IPS-15b (cell line): ENCODE measurements around the gene COL23A1.

Experiments
- H3K27me3 ChIP-seq: one replicate; pipeline ENCODE4 v1.6.1; 2013; ENCODE audit warnings: low read length; ENCODE audit not compliant: control insufficient read depth, insufficient read depth
- H3K36me3 ChIP-seq: one replicate; pipeline ENCODE4 v1.6.1; 2013; ENCODE audit warnings: low read length; ENCODE audit not compliant: control insufficient read depth, insufficient read depth
- H3K4me1 ChIP-seq: one replicate; pipeline ENCODE4 v1.6.1; 2013; ENCODE audit warnings: mild to moderate bottlenecking, low read length; ENCODE audit not compliant: control insufficient read depth, insufficient read depth
- H3K4me3 ChIP-seq: one replicate; pipeline ENCODE4 v1.5.1; 2013; ENCODE audit warnings: low read depth, low read length
- H3K9ac ChIP-seq: one replicate; pipeline ENCODE4 v1.6.1; 2013; ENCODE audit warnings: low read depth, mild to moderate bottlenecking, low read length
- H3K9me3 ChIP-seq: one replicate; pipeline ENCODE4 v1.6.1; 2013; ENCODE audit warnings: mild to moderate bottlenecking, low read length; ENCODE audit not compliant: control insufficient read depth, insufficient read depth

COL23A1 gene

GRCh38 chr5:178288401-178289368, 301.5 kb downstream of the COL23A1 start:
- Histone ChIP-seq H3K9me3 (no peaks in the 10 kb centered on the region), H3K9ac (no peak overlapping the region), H3K27me3 (no peaks in the 10 kb centered on the region), H3K36me3 (no peaks in the 10 kb centered on the region), H3K4me3 (no peak overlapping the region), H3K4me1 (no peaks in the 10 kb centered on the region)

DNA sequence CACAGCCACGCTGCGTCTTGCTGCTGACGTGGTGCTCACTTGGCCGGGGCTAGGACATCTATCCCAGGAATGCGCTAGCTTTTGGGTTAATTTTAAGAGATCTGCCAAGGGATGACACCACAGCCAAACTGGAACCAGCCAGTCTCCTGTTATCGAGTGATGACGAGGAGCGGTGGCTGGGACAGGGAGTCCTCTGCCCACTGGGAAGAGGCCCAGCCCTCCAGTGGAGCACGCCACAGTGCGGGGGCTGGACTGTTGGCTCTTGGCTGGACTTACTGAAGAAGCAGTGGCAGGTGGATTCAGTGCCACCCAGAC, 302.4 kb downstream of the COL23A1 start:
- Histone ChIP-seq H3K9me3 (no peaks in the 10 kb centered on the region), H3K9ac (no peak overlapping the region), H3K4me3 (no peak overlapping the region), H3K27me3 (no peaks in the 10 kb centered on the region), H3K36me3 (no peaks in the 10 kb centered on the region), H3K4me1 (no peaks in the 10 kb centered on the region)

GRCh38 chr5:178287091-178287790, 303.0 kb downstream of the COL23A1 start:
- no peak overlapping the region for H3K9ac ChIP-seq
- H3K27me3 ChIP-seq: no peaks in the 10 kb centered on the region
- no peaks in the 10 kb centered on the region for H3K4me1 ChIP-seq
- no peak overlapping the region for H3K4me3 ChIP-seq
- H3K36me3 ChIP-seq: no peaks in the 10 kb centered on the region
- no peaks in the 10 kb centered on the region for H3K9me3 ChIP-seq

DNA sequence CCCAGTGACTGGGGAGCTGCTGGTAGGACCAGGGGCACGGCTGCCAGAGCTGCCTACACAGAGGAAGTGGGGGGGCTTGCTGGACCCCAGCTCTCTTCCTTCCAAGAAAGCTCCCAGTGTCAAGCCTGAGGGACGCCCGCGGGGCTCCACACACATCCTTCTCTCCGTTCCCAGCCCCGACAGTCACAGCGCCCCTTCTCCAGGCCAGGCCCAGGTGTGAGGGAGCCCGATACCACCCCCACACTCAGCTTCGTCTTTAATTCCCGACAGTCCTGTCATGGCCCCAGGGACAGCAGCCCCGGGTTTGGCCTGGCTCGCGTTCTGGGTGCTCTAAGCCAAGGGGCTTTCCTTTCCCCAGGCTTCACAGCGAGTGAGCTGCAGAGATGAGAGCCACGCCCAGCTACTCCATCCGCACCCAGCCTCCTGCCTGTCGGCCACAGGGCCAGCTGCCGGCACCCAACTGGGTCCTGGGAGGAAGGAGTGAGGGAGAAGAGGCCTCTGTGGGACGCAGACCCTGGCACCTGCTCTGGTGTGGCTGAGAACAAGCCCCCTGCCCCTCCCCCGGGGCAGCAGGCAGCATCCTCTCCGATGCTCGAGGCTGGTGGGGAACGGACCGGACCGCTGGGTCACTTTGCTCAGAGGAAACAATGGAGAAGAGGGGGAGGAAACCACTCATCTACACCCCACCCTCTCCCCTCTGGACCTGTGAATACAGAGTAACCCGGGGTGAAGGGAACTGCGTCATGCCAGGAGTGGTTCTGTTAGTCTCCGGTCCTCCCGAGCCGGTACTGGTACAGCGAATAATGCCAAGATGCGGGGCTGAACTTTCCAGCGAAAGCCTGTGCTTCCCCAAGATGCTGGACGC, 303.7 kb downstream of the COL23A1 start:
- Histone ChIP-seq H3K4me1 (no peaks in the 10 kb centered on the region), H3K9me3 (no peaks in the 10 kb centered on the region), H3K36me3 (no peaks in the 10 kb centered on the region), H3K27me3 (no peaks in the 10 kb centered on the region), H3K4me3 (no peak overlapping the region), H3K9ac (no peak overlapping the region)

DNA sequence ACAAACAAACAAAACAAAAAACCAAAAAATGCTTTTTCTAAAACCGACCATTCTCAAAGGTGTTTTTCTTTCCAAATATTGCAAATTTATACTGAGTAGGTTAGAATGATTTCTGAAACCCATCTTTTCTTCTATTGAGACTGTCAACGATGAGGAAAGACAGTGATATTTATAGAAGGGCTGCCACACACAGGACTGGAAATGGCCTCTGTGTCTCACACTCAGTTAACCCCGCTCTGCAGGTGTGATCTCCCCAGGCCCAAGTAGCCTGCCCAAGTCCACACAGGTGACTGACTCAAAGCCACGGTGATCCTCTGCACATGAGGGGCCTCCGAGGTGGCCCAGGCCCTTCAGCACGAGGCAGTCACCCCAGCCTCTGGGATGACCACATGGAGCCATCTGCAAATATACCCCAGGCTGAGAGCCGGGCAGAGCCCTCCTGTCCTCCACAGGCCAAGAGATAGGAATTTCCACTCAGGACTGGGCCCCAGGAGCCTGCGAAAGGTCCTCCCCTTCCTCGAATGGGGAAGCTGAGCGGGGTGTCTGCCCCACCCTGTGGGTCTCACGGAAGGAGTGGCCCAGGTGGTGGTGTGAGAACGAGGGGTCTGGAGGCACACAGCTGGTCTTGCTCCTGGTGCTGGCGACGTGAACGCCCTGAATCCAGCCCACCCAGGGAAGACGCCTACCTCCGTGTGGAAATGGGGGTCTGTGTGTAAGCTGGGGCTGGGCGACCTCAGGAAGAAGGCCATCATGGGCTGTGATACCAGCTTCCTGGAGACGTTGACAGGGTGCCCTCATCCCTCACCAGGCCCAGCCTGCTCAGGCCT, 304.6 kb downstream of the COL23A1 start:
- Histone ChIP-seq H3K4me1 (no peaks in the 10 kb centered on the region), H3K9ac (no peak overlapping the region), H3K36me3 (no peaks in the 10 kb centered on the region), H3K27me3 (no peaks in the 10 kb centered on the region), H3K4me3 (no peak overlapping the region), H3K9me3 (no peaks in the 10 kb centered on the region)

- Histone ChIP-seq H3K9ac (no peak overlapping the region), H3K27me3 (no peaks in the 10 kb centered on the region), H3K9me3 (no peaks in the 10 kb centered on the region), H3K36me3 (no peaks in the 10 kb centered on the region), H3K4me3 (no peak overlapping the region), H3K4me1 (no peaks in the 10 kb centered on the region)
These were observed 305.2 kb downstream of the COL23A1 start for GRCh38 chr5:178284996-178285395.

DNA sequence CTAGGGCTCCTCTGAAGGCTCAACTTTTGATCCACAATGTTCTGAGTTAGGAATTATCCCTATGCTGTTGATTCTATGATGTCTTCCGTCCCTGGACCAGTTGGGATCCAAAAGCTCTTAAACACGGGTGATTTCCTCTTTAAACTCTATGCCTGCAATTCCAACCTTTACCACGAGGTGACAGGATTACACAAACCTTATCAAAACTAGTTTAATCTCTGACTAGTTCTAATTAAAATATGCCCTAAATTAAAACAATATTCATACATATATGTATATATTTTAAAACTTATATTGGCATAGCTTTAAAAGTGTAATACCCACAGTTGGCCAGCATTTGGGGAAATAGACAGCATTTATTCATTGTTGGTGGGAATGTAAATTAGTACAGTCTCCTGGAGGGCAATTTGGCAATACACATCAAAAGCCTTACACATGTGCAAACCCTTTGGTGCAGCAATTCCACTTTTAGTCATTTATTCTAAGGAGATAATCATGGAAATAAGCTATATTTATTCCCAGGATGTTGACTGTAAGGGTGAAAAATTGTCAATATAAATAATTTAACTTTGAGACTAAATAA, 306.0 kb downstream of the COL23A1 start:
- Histone ChIP-seq H3K9me3 (no peaks in the 10 kb centered on the region), H3K4me1 (no peaks in the 10 kb centered on the region), H3K36me3 (no peaks in the 10 kb centered on the region), H3K4me3 (no peak overlapping the region), H3K27me3 (no peaks in the 10 kb centered on the region), H3K9ac (no peak overlapping the region)

DNA sequence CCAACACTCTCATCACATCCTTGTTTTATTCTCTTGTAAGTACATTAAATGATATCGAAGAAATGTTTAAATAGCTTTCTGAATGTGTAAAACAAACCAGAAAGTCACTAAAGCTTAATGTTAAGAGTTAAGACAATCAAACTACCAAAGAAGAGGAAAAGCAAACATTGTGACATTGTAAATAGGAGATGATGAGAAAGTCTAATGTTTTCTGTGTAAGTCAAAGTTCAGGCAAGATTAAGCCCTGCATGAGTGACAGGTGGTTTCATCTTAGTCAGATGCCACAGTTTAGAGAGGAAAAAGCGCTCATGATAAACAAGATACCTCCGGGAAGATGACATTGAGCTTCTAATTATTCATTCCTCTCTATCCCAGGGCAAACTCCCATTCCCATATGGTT, 306.7 kb downstream of the COL23A1 start:
- Histone ChIP-seq H3K4me1 (no peaks in the 10 kb centered on the region), H3K9ac (no peak overlapping the region), H3K27me3 (no peaks in the 10 kb centered on the region), H3K9me3 (no peaks in the 10 kb centered on the region), H3K4me3 (no peak overlapping the region), H3K36me3 (no peaks in the 10 kb centered on the region)

- no peak overlapping the region for H3K9ac ChIP-seq
- no peaks in the 10 kb centered on the region for H3K27me3 ChIP-seq
- H3K4me1 ChIP-seq: no peaks in the 10 kb centered on the region
- no peak overlapping the region for H3K4me3 ChIP-seq
- no peaks in the 10 kb centered on the region for H3K9me3 ChIP-seq
- H3K36me3 ChIP-seq: no peaks in the 10 kb centered on the region
These were observed 307.8 kb downstream of the COL23A1 start for GRCh38 chr5:178282391-178282790.

DNA sequence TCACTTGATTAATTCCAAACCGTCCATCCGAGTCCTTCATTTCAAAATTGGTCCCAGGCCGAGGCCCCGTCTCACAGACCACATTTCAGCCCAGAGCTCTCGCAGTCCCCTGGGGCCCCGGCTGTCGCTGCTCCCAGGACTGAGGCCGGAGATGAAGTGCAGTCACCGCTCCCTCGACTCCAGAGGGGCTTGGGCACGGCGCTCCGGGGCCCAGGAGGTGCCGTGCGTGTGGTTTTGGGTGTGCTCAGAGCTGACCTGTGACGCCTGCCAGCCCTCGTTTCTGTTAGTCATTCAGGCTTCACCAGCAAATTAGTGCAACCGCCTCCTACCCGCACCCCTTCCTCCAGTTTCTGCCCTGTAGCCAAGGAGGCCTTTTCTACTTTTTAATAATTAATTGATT, 308.9 kb downstream of the COL23A1 start:
- Histone ChIP-seq H3K9me3 (no peaks in the 10 kb centered on the region), H3K36me3 (no peaks in the 10 kb centered on the region), H3K27me3 (no peaks in the 10 kb centered on the region), H3K4me1 (no peaks in the 10 kb centered on the region), H3K4me3 (no peak overlapping the region), H3K9ac (no peak overlapping the region)

GRCh38 chr5:178280631-178281030, 309.6 kb downstream of the COL23A1 start:
- Histone ChIP-seq H3K36me3 (no peaks in the 10 kb centered on the region), H3K4me3 (no peak overlapping the region), H3K9me3 (no peaks in the 10 kb centered on the region), H3K9ac (no peak overlapping the region), H3K4me1 (no peaks in the 10 kb centered on the region), H3K27me3 (no peaks in the 10 kb centered on the region)
